ENCODE data around the gene FAM186B.

- TF ChIP-seq CTCF (conservative IDR thresholded peaks at IDR 0.05) = no peak
- TF ChIP-seq EZH2 (IDR thresholded peaks at IDR 0.05; ENCODE audit: low read depth) = no peak
Measured at GRCh38 chr12:49564686-49565405, 40.6 kb downstream of the FAM186B start.

Measured in PC-9 (cell line).